ACHN (cell line): ENCODE measurements around the gene SLC2A8.

Source experiments
- DNase-seq: peaks from one replicate; pipeline ENCODE4 v3.0.0-alpha.2; 2015
- in situ Hi-C: cut with HindIII; loops from 2 replicates; pipeline ENCODE4 v1.10.0; 2017; ENCODE audit warnings: low sequenced_read_pairs, low pct_ligation_motif_present, low pct_unique_long_range_greater_than_20kb

The SLC2A8 gene

DNA sequence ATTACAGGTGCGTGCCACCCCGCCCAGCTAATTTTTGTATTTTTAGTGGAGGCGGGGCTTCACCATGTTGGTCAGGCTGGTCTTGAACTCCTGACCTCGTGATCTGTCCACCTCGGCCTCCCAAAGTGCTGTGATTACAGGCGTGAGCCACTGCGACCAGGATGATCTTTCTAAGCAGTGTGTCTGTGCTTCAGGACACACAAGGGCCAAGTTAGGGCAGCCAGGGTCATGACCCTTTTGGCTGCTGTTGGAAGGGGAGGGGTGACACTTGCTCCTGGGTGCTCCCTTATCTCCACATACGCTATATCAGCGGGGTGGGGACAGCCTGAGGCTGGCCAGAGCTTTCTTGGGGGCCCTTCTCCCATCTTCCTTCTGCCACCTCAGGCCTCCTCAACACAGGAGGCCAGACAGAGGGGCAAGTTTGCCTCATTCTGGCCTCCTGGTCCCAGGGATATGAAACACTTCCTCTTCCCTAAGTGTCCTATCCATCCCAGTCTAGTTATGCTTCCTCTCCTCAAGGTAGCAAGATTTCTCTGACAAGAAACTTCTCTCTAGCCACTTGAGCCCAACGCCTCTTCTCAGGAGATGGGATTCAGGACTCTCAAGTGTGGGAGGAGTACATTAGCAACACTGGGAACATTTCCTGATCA lies 25.3 kb downstream of the SLC2A8 start:
- no peak for DNase-seq
- in situ Hi-C loops: no loop called here

DNA sequence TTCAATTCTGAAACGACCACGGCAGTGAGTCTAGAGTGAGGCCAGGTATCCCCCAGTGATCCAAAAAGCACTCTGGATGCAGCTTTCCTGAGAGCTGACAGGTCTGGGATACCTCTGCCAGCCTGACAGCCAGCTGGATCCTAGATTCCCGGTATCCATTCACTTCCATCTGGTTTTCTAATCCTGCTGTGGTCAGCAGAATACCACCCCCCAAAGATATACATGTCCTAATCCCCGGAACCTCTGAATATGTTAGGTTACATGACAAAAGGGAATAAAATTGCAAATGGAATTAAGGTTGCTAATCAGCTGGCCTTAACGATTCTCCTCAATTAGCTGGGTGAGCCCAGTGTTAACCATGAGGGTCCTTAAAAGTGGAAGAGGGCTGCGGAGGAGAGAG lies 25.8 kb downstream of the SLC2A8 start:
- in situ Hi-C loops: no loop called here
- DNase-seq: no peak

DNA sequence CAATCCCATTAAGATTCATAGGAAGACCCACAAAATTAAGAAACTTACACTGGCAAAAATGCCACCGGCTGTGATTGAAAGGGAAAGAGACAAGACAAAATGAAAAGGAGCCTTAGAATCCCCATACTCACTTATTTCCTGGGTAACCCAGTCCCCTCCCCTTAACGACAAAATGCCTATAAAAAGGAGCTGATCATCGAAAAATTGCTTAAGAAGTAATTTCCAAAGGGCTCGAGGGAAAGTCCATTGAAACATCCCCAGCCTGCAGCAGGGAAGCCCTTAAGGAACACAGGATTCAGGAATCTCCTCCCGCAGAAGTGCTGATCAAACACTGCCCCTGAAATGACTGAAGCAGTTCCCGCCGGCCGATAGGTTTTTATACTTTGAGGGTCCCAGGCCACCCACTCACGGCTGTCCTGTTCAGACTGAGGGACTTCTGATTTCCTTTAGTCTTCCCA lies 26.5 kb downstream of the SLC2A8 start:
- DNase-seq: no peak
- in situ Hi-C loops: no loop called here

DNA sequence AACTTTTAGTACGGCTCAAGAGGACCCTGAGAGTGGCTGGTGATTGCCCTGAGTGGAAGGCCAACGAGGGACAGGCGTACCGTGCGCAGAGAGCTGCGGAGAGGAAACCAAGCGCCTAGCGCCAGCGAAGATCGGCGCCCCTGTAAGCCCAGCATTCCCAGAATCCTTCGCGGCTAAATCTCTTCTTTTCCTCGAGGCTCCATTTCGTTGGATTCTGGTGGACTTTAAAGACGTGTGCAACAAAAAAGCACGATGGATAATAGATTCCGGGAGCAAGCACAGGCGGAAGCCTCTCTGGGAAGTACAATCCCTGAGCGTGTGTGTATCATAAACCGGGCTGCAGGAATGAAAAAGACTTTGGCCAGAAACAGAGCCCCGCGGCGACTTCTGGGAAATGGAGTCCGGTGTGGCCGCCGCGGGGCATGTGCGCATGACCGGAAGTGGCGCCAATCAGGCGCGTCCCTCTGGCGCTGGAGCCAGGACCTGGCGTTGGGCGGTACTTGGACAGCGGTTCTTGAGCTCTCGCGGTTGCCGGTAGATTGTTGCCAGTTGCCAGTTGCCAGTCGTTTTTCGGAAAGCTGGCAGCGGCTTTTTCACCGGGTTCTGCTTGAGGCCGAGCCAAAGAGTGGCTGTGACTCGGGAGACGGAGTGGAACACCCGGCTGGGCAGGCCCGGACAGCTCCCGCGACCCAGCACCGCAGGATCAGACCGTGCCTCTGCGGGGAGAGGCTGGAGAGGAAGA lies 27.1 kb downstream of the SLC2A8 start, which contains the start of gene ZNF79:
ZNF79 (plus strand) TSS at position 449 of the 742 bp plus-strand sequence. CDS start 406 bp downstream, outside the sequence.
- in situ Hi-C loops: no loop called here
- peak; percentile 89 for DNase-seq

DNA sequence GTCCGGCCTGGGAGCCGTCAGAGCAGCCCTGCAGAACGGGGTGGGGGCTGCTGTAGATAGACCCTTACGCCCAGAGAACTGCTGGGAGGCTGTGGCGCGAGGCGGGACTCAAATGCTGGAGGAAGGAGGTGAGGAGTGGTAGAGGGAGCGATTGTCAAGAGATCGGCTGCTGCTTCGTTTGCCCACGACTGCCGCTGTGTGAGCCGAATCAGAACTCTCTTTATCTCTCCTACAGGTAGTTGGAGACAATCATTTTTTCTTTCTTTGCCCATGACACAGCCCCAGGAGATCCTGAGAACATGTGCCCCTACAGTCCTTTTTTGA lies 27.7 kb downstream of the SLC2A8 start:
- no peak for DNase-seq
- in situ Hi-C loops: no loop called here

DNA sequence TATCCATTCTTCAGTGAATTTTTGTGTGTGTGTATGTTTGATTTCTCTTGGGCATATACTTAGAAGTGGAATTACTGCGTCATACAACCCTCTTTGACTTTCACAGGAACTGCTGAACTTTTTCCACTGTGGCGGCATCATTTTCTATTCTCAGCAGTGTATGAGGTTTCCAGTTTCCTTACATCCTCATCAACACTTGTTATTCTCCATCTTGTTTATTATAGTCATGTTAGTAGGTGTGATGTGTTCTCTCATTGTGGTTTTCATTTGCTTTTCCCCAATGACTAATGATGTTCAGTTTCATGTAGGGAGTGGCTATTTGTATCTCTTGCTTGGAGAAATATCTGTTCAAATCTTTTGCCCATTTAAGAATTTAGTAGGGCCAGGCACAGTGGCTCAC lies 29.8 kb downstream of the SLC2A8 start:
- no peak for DNase-seq
- in situ Hi-C loops: no loop called here

DNA sequence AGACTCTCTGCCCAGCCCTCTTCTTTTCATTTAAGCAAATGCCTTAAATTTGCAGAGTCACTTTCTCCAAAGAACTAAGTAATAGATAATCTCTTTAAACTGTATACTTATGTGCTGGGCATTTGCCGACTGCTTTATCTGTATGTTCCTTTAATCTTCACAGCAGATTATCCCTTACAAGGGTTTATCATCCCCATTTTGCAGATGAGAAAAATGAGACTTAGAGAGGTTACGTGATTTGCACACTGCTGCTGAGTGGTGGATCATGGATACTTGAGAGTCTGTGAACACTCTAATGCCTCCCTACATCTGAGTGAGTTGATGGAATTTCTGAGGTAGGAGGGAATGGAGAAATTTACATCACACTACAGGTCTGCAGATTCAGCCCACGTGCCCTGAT lies 31.4 kb downstream of the SLC2A8 start:
- in situ Hi-C loops: no loop called here
- no peak for DNase-seq

DNA sequence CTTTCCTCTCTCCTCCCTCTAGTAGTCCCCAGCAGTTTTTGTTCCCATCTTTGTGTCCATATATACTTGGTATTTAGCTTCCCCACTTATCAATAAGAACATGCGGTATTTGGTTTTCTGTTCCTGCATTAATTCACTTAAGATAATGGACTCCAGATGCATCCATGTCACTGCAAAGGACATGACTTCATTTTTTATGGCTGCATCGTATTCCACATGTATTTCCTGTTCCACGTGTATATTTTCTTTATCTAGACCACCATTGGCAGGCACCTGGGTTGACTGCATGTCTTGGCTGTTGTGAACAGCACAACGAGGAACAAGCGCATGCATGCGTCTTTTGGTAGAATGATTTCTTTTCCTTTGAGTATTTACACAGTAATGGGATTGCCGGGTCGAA lies 33.4 kb downstream of the SLC2A8 start:
- in situ Hi-C loops: no loop called here
- DNase-seq: no peak

DNA sequence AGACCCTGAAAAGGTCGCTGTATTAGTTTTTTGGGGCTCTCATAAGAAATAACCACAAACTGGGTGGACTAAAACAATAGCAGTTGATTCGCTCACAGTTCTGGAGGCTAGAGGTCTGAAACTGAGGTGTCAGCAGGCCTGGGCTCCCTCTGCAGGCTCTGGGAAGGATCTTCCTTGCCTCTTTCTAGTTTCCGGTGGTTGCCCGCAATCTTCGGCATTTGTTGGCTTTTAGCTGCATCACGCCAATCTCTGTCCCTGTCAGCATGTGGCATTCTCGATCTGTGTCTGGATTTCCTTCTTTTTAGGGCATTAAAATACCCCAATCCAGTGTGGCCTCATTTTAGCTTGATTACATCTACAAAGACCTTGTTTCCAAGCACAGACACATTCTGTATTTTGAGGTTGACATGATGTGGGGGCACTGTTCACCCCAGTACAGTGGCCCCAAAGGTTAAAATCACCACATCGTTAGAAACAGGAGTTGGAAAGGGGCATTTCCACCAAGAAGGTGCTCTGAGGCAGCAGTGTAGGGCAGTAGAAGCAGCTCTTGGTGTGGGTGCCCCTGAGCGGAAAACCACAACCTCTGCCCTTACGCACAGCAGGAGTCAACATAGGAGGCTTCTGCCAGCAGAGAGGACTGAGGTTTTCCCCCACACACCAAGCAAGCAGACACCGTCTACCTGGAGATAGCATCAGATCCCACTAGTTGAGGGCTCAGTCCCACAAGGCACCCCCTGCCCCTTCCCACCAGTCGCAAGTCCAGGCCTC lies 40.7 kb downstream of the SLC2A8 start:
- DNase-seq: no peak
- in situ Hi-C loops: no loop called here

DNA sequence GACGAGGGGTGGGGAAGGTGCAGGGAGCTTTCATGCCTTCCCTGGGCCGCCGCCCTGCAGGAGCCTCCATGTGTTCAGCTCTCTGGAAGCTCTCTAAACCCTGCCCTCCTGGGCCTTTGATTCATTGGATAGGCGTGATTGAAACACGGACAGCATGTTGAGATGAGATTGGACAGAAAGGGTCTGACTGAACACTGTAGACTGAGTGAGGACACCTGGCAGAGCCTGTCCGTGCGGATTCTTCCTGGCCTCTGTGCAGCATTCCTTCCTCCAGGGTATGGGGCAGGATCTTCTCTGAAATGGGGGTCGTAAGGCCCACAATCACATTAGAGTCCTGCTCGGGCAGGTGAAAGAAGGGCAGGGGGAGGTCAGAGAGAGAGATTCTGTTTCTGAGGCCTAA lies 41.4 kb downstream of the SLC2A8 start:
- no peak for DNase-seq
- in situ Hi-C loops: no loop called here

DNA sequence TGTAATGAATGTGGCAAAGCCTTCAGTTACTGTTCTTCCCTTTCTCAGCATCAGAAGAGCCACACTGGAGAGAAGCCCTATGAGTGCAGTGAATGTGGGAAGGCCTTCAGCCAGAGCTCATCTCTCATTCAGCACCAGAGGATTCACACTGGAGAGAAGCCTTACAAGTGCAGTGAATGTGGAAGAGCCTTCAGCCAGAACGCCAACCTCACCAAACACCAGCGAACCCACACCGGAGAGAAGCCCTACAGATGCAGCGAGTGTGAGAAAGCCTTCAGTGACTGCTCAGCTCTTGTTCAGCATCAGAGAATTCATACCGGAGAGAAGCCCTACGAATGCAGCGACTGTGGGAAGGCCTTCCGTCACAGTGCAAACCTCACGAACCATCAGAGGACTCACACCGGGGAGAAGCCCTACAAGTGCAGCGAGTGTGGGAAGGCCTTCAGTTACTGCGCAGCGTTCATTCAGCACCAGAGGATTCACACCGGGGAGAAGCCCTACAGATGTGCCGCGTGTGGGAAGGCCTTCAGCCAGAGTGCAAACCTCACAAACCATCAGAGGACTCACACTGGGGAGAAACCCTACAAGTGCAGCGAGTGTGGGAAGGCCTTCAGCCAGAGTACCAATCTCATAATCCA lies 47.4 kb downstream of the SLC2A8 start:
- in situ Hi-C loops: no loop called here
- peak; percentile 7 for DNase-seq

DNA sequence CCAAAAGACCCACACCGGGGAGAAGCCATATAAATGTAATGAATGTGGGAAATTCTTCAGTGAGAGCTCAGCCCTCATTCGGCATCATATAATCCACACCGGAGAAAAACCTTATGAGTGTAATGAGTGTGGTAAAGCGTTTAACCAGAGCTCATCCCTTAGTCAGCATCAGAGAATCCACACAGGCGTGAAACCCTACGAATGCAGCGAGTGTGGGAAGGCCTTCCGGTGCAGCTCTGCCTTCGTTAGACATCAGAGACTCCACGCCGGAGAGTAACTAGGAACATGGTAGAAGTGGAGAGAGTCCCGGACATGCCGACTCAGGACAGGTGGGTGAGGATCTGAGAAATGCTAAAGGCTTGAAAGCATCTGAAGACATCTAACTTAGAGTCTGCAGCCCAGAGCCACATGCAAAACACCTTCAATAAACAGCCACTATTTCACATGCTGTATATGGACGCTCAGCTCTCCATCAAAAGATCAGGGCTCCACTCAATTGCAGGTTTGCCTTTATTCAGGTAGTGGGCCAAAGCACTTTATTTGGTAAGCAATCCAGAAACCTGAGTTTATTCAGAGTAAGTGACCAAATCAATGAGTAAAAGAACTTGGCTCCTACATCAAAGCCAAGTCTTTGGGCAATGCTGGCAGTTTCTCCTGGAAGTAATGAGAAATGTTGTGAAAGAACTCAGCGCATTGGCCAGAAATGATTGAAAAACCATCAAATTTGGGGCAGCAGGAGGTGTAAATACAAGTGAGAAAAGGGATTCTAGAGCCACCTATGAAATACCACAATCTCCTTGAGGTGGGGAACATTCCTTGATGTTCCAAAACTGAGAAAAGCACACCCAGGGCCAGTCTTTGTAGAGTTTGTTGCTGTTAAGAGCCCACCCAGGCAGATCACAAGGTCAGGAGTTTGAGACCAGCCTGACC lies 48.2 kb downstream of the SLC2A8 start:
- in situ Hi-C loops: no loop called here
- DNase-seq: peak; percentile 16

DNA sequence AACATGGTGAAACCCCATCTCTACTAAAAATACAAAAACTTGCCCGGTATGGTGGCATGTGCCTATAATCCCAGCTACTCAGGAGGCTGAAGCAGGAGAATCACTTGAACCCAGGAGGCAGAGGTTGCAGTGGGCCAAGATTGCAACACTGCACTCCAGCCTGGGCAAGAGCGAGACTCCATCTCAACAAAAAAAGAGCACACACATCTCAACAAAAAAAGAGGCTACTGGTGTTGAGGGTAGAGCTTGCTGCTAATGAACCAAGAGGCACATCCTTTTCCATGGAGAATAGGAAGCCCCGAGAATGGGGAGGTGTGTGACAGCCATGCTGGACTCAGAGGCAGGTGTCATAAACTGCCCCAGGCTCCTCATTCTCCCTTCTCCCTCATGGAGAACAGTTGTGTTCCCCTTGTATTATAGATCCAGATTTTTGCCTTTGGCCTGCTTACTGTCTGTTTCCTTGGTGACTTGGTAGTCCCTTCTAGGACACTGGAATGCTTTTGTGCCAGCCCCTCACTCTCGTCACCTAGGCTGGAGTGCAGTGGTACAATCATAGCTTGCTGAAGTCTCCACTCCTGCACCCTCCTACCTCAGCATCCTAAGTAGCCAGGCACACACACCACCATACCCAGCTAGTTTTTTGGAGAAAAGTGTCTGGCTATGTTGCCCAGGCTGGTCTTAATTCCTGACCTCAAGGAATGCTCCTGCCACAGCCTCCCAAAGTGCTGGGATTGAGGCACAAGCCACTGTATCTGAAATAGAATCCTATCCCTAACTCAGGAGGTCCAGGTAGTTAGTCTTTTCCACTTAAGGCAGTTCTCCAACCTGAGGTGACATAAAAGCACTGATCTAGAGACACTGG lies 49.1 kb downstream of the SLC2A8 start:
- peak; percentile 8 for DNase-seq
- in situ Hi-C loops: no loop called here

DNA sequence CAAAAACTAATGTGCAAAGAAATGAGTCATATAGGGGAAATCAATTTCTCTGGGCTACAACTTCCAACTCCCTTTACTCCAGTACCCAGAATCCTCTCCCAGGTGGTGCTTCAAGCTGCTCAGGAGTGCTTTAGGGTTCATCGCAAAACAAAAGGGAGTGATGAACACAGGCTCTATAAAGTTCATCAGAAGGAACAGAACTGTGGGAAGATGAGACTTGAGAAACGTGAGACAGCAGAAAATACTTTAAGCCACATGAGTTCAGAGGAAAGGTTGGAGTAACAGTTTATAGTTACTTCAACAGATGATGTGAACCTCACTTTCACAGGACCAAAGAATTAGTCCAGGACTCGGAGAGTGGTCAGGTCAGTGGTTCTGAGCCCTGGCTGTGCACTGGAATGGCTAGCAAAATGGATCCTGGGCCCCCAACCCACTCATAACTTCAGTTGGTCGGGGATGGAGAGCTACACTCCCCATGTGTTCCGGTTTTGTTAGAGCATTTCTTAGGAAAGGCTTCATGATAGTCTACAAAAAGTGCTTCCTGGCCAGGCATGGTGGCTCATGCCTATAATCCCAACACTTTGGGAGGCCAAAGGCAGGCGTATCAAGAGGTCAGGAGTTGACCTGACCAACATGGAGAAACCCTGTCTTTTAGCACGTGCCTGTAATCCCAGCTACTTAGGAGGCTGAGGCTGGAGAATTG lies 49.9 kb downstream of the SLC2A8 start:
- in situ Hi-C loops: no loop called here
- no peak for DNase-seq

DNA sequence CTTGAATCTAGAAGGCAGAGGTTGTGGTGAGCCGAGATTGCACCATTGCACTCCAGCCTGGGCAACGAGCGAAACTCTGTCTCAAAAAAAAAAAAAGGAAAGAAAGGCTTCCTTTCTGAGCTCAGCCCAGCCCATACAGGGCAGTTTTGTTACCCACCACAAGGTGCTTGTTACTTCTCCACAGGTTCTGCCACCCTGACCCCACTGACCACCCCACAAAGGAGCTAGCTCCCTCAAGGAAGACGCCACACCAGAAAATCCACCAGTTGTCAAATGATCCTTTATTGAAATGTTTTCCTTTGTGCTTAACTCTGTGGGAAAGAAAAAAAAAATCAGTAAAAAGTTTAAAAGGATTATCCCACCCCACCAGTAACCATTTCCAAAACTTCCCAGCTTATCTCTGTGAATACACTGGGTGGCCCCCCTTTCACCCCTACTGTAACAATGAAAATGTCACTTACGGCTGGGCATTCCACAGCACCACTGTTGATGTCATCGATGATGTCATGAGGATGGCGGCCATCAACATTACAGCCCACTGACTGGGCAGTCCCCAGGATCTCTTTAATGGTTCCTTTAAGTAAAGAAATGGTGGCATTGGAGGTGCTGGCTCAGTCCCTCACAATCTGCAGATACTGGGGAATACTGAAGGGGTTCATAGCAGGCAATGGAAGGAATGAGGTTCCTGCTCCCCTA lies 50.6 kb downstream of the SLC2A8 start:
- DNase-seq: peak; percentile 11
- in situ Hi-C loops: no loop called here

DNA sequence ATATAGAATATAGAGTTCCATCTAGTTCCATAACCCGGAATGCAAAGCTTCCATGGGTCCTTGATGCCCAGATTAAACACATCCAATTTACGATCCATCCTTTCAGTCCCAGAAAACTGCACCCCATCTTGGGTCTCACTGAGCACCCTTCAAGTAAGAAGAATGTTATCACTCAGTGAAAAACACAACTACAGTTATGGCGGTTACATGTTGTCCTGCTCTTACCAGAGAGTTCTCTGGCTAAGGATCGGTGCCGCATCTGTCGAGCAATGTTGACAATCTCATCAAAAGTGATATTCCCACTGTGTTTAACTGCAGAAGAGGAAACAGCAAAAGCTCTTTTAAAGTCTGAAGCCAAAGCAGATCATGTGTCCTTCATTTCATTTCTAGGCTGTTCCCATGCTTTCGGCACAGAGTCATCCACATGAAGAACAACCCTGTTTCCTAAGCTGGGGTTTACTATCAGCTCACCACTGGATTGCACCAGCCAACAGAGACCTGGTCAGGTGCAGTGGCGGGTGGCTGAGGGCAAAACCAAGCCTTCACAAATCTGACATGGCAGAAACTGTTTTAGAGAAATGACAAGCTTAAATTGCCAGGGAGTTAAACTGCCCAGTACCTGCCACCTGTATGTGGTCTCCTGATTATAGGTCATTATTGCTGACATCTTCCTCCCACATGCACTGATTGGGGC lies 51.3 kb downstream of the SLC2A8 start:
- in situ Hi-C loops: no loop called here
- DNase-seq: no peak
